ENCODE data around the gene QKI.
"Not testable (repeated sequence)": the region's sequence is repeated elsewhere in the genome, so short reads cannot be mapped to it uniquely, and the experiment has no call there.

The QKI gene

GRCh38 chr6:163444077-163444476 lies 29.6 kb downstream of the QKI start:
- FAIRE-seq = no peak

GRCh38 chr6:163446549-163446948 lies 32.0 kb downstream of the QKI start:
- no peak for FAIRE-seq

- no peak for FAIRE-seq
These were observed 34.6 kb downstream of the QKI start for GRCh38 chr6:163449076-163449475.

GRCh38 chr6:163454425-163454824 lies 39.9 kb downstream of the QKI start:
- no peak for FAIRE-seq

GRCh38 chr6:163455552-163455951 lies 41.0 kb downstream of the QKI start:
- no peak for FAIRE-seq

- FAIRE-seq = no peak
These were observed 43.4 kb downstream of the QKI start for GRCh38 chr6:163457637-163458561.

GRCh38 chr6:163459007-163459406 lies 44.5 kb downstream of the QKI start:
- no peak for FAIRE-seq

- no peak for FAIRE-seq
These were observed 45.0 kb downstream of the QKI start for GRCh38 chr6:163459536-163459935.

GRCh38 chr6:163460307-163460782 lies 45.8 kb downstream of the QKI start:
- FAIRE-seq = no peak

GRCh38 chr6:163461696-163462095 lies 47.2 kb downstream of the QKI start:
- no peak for FAIRE-seq

- FAIRE-seq = no peak
These were observed 48.7 kb downstream of the QKI start for GRCh38 chr6:163463180-163463579.

- no peak for FAIRE-seq
These were observed 49.3 kb downstream of the QKI start for GRCh38 chr6:163463795-163464194.

GRCh38 chr6:163466839-163467390 lies 52.4 kb downstream of the QKI start:
- no peak for FAIRE-seq

- FAIRE-seq = no peak
These were observed 54.2 kb downstream of the QKI start for GRCh38 chr6:163468738-163469137.

- FAIRE-seq = no peak
These were observed 55.0 kb downstream of the QKI start for GRCh38 chr6:163469459-163469985.

- FAIRE-seq = no peak
These were observed 56.1 kb downstream of the QKI start for GRCh38 chr6:163470611-163471010.

GRCh38 chr6:163474581-163474980 lies 60.1 kb downstream of the QKI start:
- no peak for FAIRE-seq

GRCh38 chr6:163476946-163477345 lies 62.4 kb downstream of the QKI start:
- FAIRE-seq = not testable (repeated sequence)

- no peak for FAIRE-seq
These were observed 68.6 kb downstream of the QKI start for GRCh38 chr6:163483107-163483506.

GRCh38 chr6:163485388-163485851 lies 70.9 kb downstream of the QKI start:
- no peak for FAIRE-seq

- FAIRE-seq = no peak
These were observed 72.3 kb downstream of the QKI start for GRCh38 chr6:163486821-163487220.

GRCh38 chr6:163487606-163488005 lies 73.1 kb downstream of the QKI start:
- no peak for FAIRE-seq

- no peak for FAIRE-seq
These were observed 75.1 kb downstream of the QKI start for GRCh38 chr6:163489584-163489983.
